Duodenal mucosa (tissue), 2 donors: Measurements from ENCODE around the gene SSC4D.
"Not testable (repeated sequence)": the region's sequence is repeated elsewhere in the genome, so short reads cannot be mapped to it uniquely, and the experiment has no call there.

Source experiments
- H3K27ac ChIP-seq: one replicate; pipeline ENCODE4 v1.7.0; 2013; ENCODE audit warnings: low read depth, low read length
- H3K27me3 ChIP-seq, 2 donors: one replicate each; pipeline ENCODE4 v1.7.0; 2013; ENCODE audit warnings: low read length in 2 of 2, control low read depth in 1 of 2; ENCODE audit not compliant: insufficient read depth in 2 of 2, control insufficient read depth in 1 of 2
- H3K36me3 ChIP-seq, 2 donors: one replicate each; pipeline ENCODE4 v1.7.0; 2013; ENCODE audit warnings: low read length in 2 of 2, control low read depth in 1 of 2; ENCODE audit not compliant: insufficient read depth in 2 of 2, control insufficient read depth in 1 of 2
- H3K4me1 ChIP-seq, 2 donors: one replicate each; pipeline ENCODE4 v1.7.0; 2013; ENCODE audit warnings: low read length in 2 of 2, control low read depth in 1 of 2; ENCODE audit not compliant: insufficient read depth in 2 of 2, control insufficient read depth in 1 of 2
- H3K4me3 ChIP-seq, 2 donors: one replicate each; pipeline ENCODE4 v1.7.0; 2013; ENCODE audit warnings: low read length in 2 of 2, low read depth in 1 of 2
- H3K9ac ChIP-seq, 2 donors: one replicate each; pipeline ENCODE4 v1.7.0; 2013; ENCODE audit warnings: low read length in 2 of 2, low read depth in 1 of 2
- H3K9me3 ChIP-seq, 2 donors: one replicate each; pipeline ENCODE4 v1.7.0; 2013; ENCODE audit warnings: low read length in 2 of 2, control low read depth in 1 of 2; ENCODE audit not compliant: control insufficient read depth in 1 of 2

The SSC4D gene

GRCh38 chr7:76387789-76388188 is 21.7 kb downstream of the SSC4D start:
- H3K4me3 ChIP-seq, H3K9ac ChIP-seq, H3K27ac ChIP-seq, H3K4me1 ChIP-seq, H3K36me3 ChIP-seq, H3K27me3 ChIP-seq, H3K9me3 ChIP-seq: not testable (repeated sequence)

GRCh38 chr7:76386691-76387260 is 22.7 kb downstream of the SSC4D start:
- Histone ChIP-seq H3K36me3 (no peaks in the 10 kb centered on the region), H3K27ac (no peak overlapping the region), H3K4me3 (no peak overlapping the region), H3K4me1 (no peaks in the 10 kb centered on the region), H3K27me3 (no peaks in the 10 kb centered on the region), H3K9me3 (no peaks in the 10 kb centered on the region), H3K9ac (no peak overlapping the region)

GRCh38 chr7:76383089-76383944 is 26.2 kb downstream of the SSC4D start:
- no peaks in the 10 kb centered on the region for H3K36me3 ChIP-seq
- H3K27ac ChIP-seq, result no peak overlapping the region

GRCh38 chr7:76381814-76382213 is 27.7 kb downstream of the SSC4D start:
- H3K4me1 ChIP-seq, result peaks cover 7 to 10% of the 10 kb centered on the region in 2 donors
- H3K36me3 ChIP-seq, result no peaks in the 10 kb centered on the region
- no peak overlapping the region for H3K4me3 ChIP-seq
- H3K27me3 ChIP-seq, result no peaks in the 10 kb centered on the region
- no peak overlapping the region for H3K9ac ChIP-seq
- H3K9me3 ChIP-seq, result no peaks in the 10 kb centered on the region
- no peak overlapping the region for H3K27ac ChIP-seq

More at GRCh38 chr7:76383089-76383944, 26.2 kb downstream of the SSC4D start:
- no peak overlapping the region for H3K4me3 ChIP-seq
- no peak overlapping the region for H3K9ac ChIP-seq
- H3K27me3 ChIP-seq, result no peaks in the 10 kb centered on the region
- no peaks in the 10 kb centered on the region for H3K9me3 ChIP-seq
- H3K4me1 ChIP-seq, result peaks cover 4 to 10% of the 10 kb centered on the region in 2 donors

GRCh38 chr7:76380623-76380966 is 28.9 kb downstream of the SSC4D start:
- Histone ChIP-seq H3K9ac (peak overlapping the region in 1 of 2 donors; percentile 79), H3K4me1 (peaks cover 7 to 10% of the 10 kb centered on the region in 2 donors), H3K9me3 (no peaks in the 10 kb centered on the region), H3K27me3 (no peaks in the 10 kb centered on the region), H3K36me3 (no peaks in the 10 kb centered on the region), H3K27ac (peak overlapping the region; percentile 69), H3K4me3 (peak overlapping the region; percentile 63 to 73)

- peaks cover 7 to 10% of the 10 kb centered on the region in 2 donors for H3K4me1 ChIP-seq
- H3K27me3 ChIP-seq, result no peaks in the 10 kb centered on the region
- no peak overlapping the region for H3K9ac ChIP-seq
- no peak overlapping the region for H3K4me3 ChIP-seq
- no peak overlapping the region for H3K27ac ChIP-seq
- H3K9me3 ChIP-seq, result no peaks in the 10 kb centered on the region
- H3K36me3 ChIP-seq, result no peaks in the 10 kb centered on the region
Observed at GRCh38 chr7:76377186-76377918, 32.1 kb downstream of the SSC4D start.

- no peak overlapping the region for H3K27ac ChIP-seq
Observed at GRCh38 chr7:76375251-76375650, 34.2 kb downstream of the SSC4D start.

GRCh38 chr7:76372984-76373833 is 36.3 kb downstream of the SSC4D start:
- H3K9ac ChIP-seq, result no peak overlapping the region
- peaks cover 0 to 3% of the 10 kb centered on the region in 2 donors for H3K4me1 ChIP-seq
- no peak overlapping the region for H3K4me3 ChIP-seq
- no peak overlapping the region for H3K27ac ChIP-seq
- H3K36me3 ChIP-seq, result no peaks in the 10 kb centered on the region
- H3K27me3 ChIP-seq, result no peaks in the 10 kb centered on the region
- no peaks in the 10 kb centered on the region for H3K9me3 ChIP-seq

More at GRCh38 chr7:76375251-76375650, 34.2 kb downstream of the SSC4D start:
- H3K36me3 ChIP-seq, result no peaks in the 10 kb centered on the region
- peaks cover 4 to 7% of the 10 kb centered on the region in 2 donors for H3K4me1 ChIP-seq
- H3K9me3 ChIP-seq, result no peaks in the 10 kb centered on the region
- H3K4me3 ChIP-seq, result no peak overlapping the region
- H3K9ac ChIP-seq, result no peak overlapping the region
- no peaks in the 10 kb centered on the region for H3K27me3 ChIP-seq

- no peak overlapping the region for H3K9ac ChIP-seq
- no peak overlapping the region for H3K4me3 ChIP-seq
- H3K36me3 ChIP-seq, result no peaks in the 10 kb centered on the region
- H3K27me3 ChIP-seq, result no peaks in the 10 kb centered on the region
- no peak overlapping the region for H3K27ac ChIP-seq
- no peaks in the 10 kb centered on the region for H3K9me3 ChIP-seq
- H3K4me1 ChIP-seq, result no peaks in the 10 kb centered on the region
Observed at GRCh38 chr7:76371396-76371795, 38.1 kb downstream of the SSC4D start.
